H1 (cell line): ENCODE data around the gene AEBP1. TPM values are rescaled to one million over a fixed set of nuclear protein-coding genes. Genes with fewer than 3 reads are reported as not detected.

Experiments
- CTCF ChIA-PET: fragments of 300-600 bp; sonication (Branson Sonifier 250); formaldehyde crosslinking; loops from one replicate; lab custom pipeline; 2021; ENCODE audit not compliant: partially characterized antibody; lab: Charles Lee
- POLR2A ChIA-PET: fragments of 300-600 bp; sonication (Branson Sonifier 250); formaldehyde crosslinking; loops from one replicate; lab custom pipeline; 2021; ENCODE audit warnings: inconsistent platforms; ENCODE audit not compliant: partially characterized antibody; lab: Charles Lee
- DNase-seq, 2 experiments: peaks; one replicate each; pipeline versions ENCODE4 v3.0.0 to v3.0.0-alpha.2; 2010 to 2022; ENCODE audit warnings: low spot score in 2 of 2, low read depth in 1 of 2, mixed read lengths in 1 of 2
- FAIRE-seq: peaks from 2 replicates; lab custom pipeline; 2011; peaks lifted over from hg19 to GRCh38; lab: Jason Lieb, UNC
- H2AFZ ChIP-seq: 2 replicates; pipeline ENCODE4 v1.8.1; 2012; ENCODE audit warnings: low read length, inconsistent platforms
- H2AK5ac ChIP-seq: 2 replicates; pipeline ENCODE4 v1.6.1; 2013; ENCODE audit warnings: low read depth, low read length
- H2BK120ac ChIP-seq: replicated peaks from 2 replicates; pipeline ENCODE3; 2013; ENCODE audit warnings: low read depth, low read length, inconsistent platforms
- H2BK12ac ChIP-seq: 2 replicates; pipeline ENCODE4 v1.6.1; 2013; ENCODE audit warnings: low read depth, low read length
- H2BK15ac ChIP-seq: 2 replicates; pipeline ENCODE4 v1.6.1; 2013; ENCODE audit warnings: low read length
- H2BK20ac ChIP-seq: 2 replicates; pipeline ENCODE4 v1.6.1; 2013; ENCODE audit warnings: low read length
- H2BK5ac ChIP-seq: 2 replicates; pipeline ENCODE4 v1.6.1; 2013; ENCODE audit warnings: low read depth, low read length
- H3K14ac ChIP-seq: 2 replicates; pipeline ENCODE4 v1.6.1; 2013; ENCODE audit warnings: inconsistent platforms; ENCODE audit not compliant: insufficient read length
- H3K18ac ChIP-seq: 2 replicates; pipeline ENCODE4 v1.6.1; 2013; ENCODE audit warnings: low read length; ENCODE audit errors: extremely low read depth
- H3K23ac ChIP-seq: 2 replicates; pipeline ENCODE4 v1.6.1; 2013; ENCODE audit warnings: inconsistent platforms; ENCODE audit not compliant: insufficient read length
- H3K23me2 ChIP-seq: 2 replicates; pipeline ENCODE4 v1.6.1; 2013; ENCODE audit warnings: low read depth, low read length
- H3K27ac ChIP-seq: 2 replicates; pipeline ENCODE4 v1.6.1; 2011; ENCODE audit warnings: low read depth, low read length, inconsistent platforms
- H3K27me3 ChIP-seq, 4 experiments: replicated peaks in 1 of 4; 1 replicate in 1 of 4; 2 replicates in 3 of 4; pipeline versions ENCODE4 v1.6.1 to v1.8.1; 2011 to 2013; ENCODE audit warnings: low read length in 3 of 4, mild to moderate bottlenecking in 3 of 4, inconsistent platforms in 2 of 4, mixed read lengths in 2 of 4, moderate library complexity in 1 of 4; ENCODE audit not compliant: control insufficient read depth in 3 of 4, insufficient read depth in 3 of 4; ENCODE audit errors: extremely low read depth in 1 of 4
- H3K36me3 ChIP-seq, 4 experiments: 2 replicates each; pipeline versions ENCODE4 v1.6.1 to v1.8.1; 2011 to 2013; ENCODE audit warnings: mild to moderate bottlenecking in 4 of 4, low read length in 3 of 4, moderate library complexity in 2 of 4, control low read depth in 1 of 4, inconsistent platforms in 1 of 4; ENCODE audit not compliant: insufficient read depth in 4 of 4, control insufficient read depth in 2 of 4
- H3K4ac ChIP-seq: replicated peaks from 2 replicates; pipeline ENCODE3; 2013; ENCODE audit warnings: low read length, low read depth, mixed read lengths, inconsistent platforms; ENCODE audit not compliant: insufficient read length
- H3K4me1 ChIP-seq, 4 experiments: replicated peaks in 1 of 4; 1 replicate in 1 of 4; 2 replicates in 3 of 4; pipeline versions ENCODE4 v1.6.1 to v1.8.1; 2011 to 2013; ENCODE audit warnings: low read length in 3 of 4, inconsistent platforms in 2 of 4, mixed read lengths in 1 of 4; ENCODE audit not compliant: insufficient read depth in 4 of 4, control insufficient read depth in 3 of 4
- H3K4me2 ChIP-seq, 2 experiments: 2 replicates each; pipeline versions ENCODE4 v1.6.1 to v1.8.1; 2011 to 2013; ENCODE audit warnings: low read depth in 2 of 2, low read length in 2 of 2, control low read depth in 1 of 2, inconsistent platforms in 1 of 2, mild to moderate bottlenecking in 1 of 2; ENCODE audit not compliant: insufficient read depth in 1 of 2
- H3K4me3 ChIP-seq, 4 experiments: fragments of 200-600, 300-600 bp in 1 of 4; sonication (generic), shearing (Covaris generic), sonication (Bioruptor Twin) in 1 of 4; 2 replicates each; pipeline versions ENCODE4 v1.5.1 to v1.8.1; 2011 to 2016; ENCODE audit warnings: low read length in 4 of 4, low read depth in 3 of 4, control low read depth in 2 of 4, inconsistent platforms in 2 of 4, mild to moderate bottlenecking in 2 of 4, mixed read lengths in 1 of 4, moderate library complexity in 1 of 4; ENCODE audit not compliant: insufficient read depth in 2 of 4; ENCODE audit errors: extremely low read depth in 1 of 4
- H3K56ac ChIP-seq: replicated peaks from 2 replicates; pipeline ENCODE3; 2013; ENCODE audit warnings: low read depth, mild to moderate bottlenecking, mixed read lengths, low read length, inconsistent platforms; ENCODE audit not compliant: insufficient read length
- H3K79me1 ChIP-seq: 2 replicates; pipeline ENCODE4 v1.6.1; 2013; ENCODE audit warnings: low read depth, low read length, control low read depth
- H3K79me2 ChIP-seq, 2 experiments: 2 replicates each; pipeline versions ENCODE4 v1.6.1 to v1.8.1; 2012 to 2013; ENCODE audit warnings: low read length in 2 of 2, mild to moderate bottlenecking in 2 of 2, inconsistent platforms in 1 of 2; ENCODE audit not compliant: insufficient read depth in 2 of 2, control insufficient read depth in 1 of 2
- H3K9ac ChIP-seq, 4 experiments: replicated peaks in 1 of 4; 1 replicate in 1 of 4; 2 replicates in 3 of 4; pipeline versions ENCODE4 v1.6.1 to v1.8.1; 2011 to 2013; ENCODE audit warnings: low read depth in 3 of 4, low read length in 3 of 4, control low read depth in 2 of 4, mild to moderate bottlenecking in 2 of 4, moderate library complexity in 2 of 4, inconsistent platforms in 1 of 4; ENCODE audit errors: extremely low read depth in 1 of 4
- H3K9me3 ChIP-seq, 2 experiments: 2 replicates each; pipeline versions ENCODE4 v1.6.1 to v1.8.1; 2012 to 2013; ENCODE audit warnings: mild to moderate bottlenecking in 2 of 2, moderate library complexity in 2 of 2, control low read depth in 1 of 2, inconsistent platforms in 1 of 2, low read depth in 1 of 2, low read length in 1 of 2, mixed read lengths in 1 of 2; ENCODE audit not compliant: insufficient read depth in 2 of 2
- H4K20me1 ChIP-seq, 2 experiments: replicated peaks in 1 of 2; 2 replicates each; pipeline versions ENCODE3 to v1.8.1; 2011 to 2013; ENCODE audit warnings: inconsistent platforms in 2 of 2, low read length in 2 of 2, mild to moderate bottlenecking in 1 of 2; ENCODE audit not compliant: insufficient read depth in 2 of 2, control insufficient read depth in 1 of 2
- H4K5ac ChIP-seq: 2 replicates; pipeline ENCODE4 v1.6.1; 2013; ENCODE audit warnings: low read length, low read depth, mixed read lengths, inconsistent platforms; ENCODE audit not compliant: insufficient read length
- H4K8ac ChIP-seq: 2 replicates; pipeline ENCODE4 v1.8.0; 2013; ENCODE audit warnings: mild to moderate bottlenecking, moderate library complexity, low read length, inconsistent platforms; ENCODE audit not compliant: insufficient read depth; ENCODE audit errors: extremely low read depth
- H4K91ac ChIP-seq: replicated peaks from 2 replicates; pipeline ENCODE3; 2013; ENCODE audit warnings: low read length, mixed read lengths, inconsistent platforms; ENCODE audit not compliant: insufficient read length
- BACH1 ChIP-seq: IDR thresholded peaks from 2 replicates; pipeline ENCODE4 v1.6.1; 2012; ENCODE audit warnings: low read length, improper control_type of control experiment
- CEBPB ChIP-seq: IDR thresholded peaks from 2 replicates; pipeline ENCODE4 v1.6.1; 2012; ENCODE audit warnings: low read depth, low read length
- E2F6 ChIP-seq: IDR thresholded peaks from 2 replicates; pipeline ENCODE4 v1.6.1; 2012; ENCODE audit warnings: inconsistent platforms
- FOSL1 ChIP-seq: IDR thresholded peaks from 2 replicates; pipeline ENCODE4 v1.6.1; 2011; ENCODE audit warnings: mild to moderate bottlenecking, low read depth, low read length, moderate library complexity; ENCODE audit not compliant: insufficient read depth
- HDAC2 ChIP-seq, 2 experiments: fragments of 300-600 bp in 1 of 2; sonication (generic) in 1 of 2; IDR thresholded peaks; 2 replicates each; pipeline ENCODE4 v1.6.1; 2011 to 2012; ENCODE audit warnings: low read depth in 2 of 2, low read length in 2 of 2, mild to moderate bottlenecking in 2 of 2, moderate library complexity in 2 of 2, borderline replicate concordance in 1 of 2, inconsistent platforms in 1 of 2
- NRF1 ChIP-seq: IDR thresholded peaks from 2 replicates; pipeline ENCODE4 v1.6.1; 2011; ENCODE audit warnings: mild to moderate bottlenecking, low read depth, low read length, improper control_type of control experiment
- POLR2A ChIP-seq, 2 experiments: IDR thresholded peaks; 1 replicate in 1 of 2; 2 replicates in 1 of 2; pipeline ENCODE4 v1.6.1; 2011; ENCODE audit warnings: low read depth in 2 of 2, low read length in 2 of 2, mild to moderate bottlenecking in 2 of 2; ENCODE audit errors: control extremely low read depth in 1 of 2
- RBBP5 ChIP-seq: IDR thresholded peaks from 2 replicates; pipeline ENCODE4 v1.7.1; 2012; ENCODE audit warnings: low read depth, mild to moderate bottlenecking, inconsistent platforms, low read length, moderate library complexity, borderline replicate concordance
- SIRT6 ChIP-seq: IDR thresholded peaks from one replicate; pipeline ENCODE4 v1.7.1; 2012; ENCODE audit warnings: low read length, inconsistent platforms
- SIX5 ChIP-seq: IDR thresholded peaks from 2 replicates; pipeline ENCODE4 v1.6.1; 2011; ENCODE audit warnings: mild to moderate bottlenecking, low read depth, low read length
- SRF ChIP-seq: IDR thresholded peaks from 2 replicates; pipeline ENCODE4 v1.6.1; 2011; ENCODE audit warnings: mild to moderate bottlenecking, low read depth, low read length, moderate library complexity
- TAF1 ChIP-seq: IDR thresholded peaks from 2 replicates; pipeline ENCODE4 v1.6.1; 2011; ENCODE audit warnings: mild to moderate bottlenecking, low read depth, low read length
- ZNF274 ChIP-seq: IDR thresholded peaks from 2 replicates; pipeline ENCODE4 v1.7.0; 2012; ENCODE audit warnings: low read length, borderline replicate concordance; ENCODE audit errors: extremely low read depth
- WGBS, 2 experiments: shearing (Covaris generic) in 1 of 2; methylation state at CpG; one replicate each; pipeline versions ENCODE4 v1.1.6 to v1.1.7; 2013 to 2015; ENCODE audit warnings: low lambda C conversion rate in 2 of 2, mixed read lengths in 2 of 2, inconsistent platforms in 1 of 2, low coverage in 1 of 2, missing lambda C conversion rate in 1 of 2; ENCODE audit not compliant: insufficient replicate concordance in 2 of 2, insufficient coverage in 1 of 2, insufficient read length in 1 of 2; ENCODE audit errors: extremely low coverage in 1 of 2, missing lambda C conversion rate in 1 of 2; 5-methylcytosine and 5-hydroxymethylcytosine counted together
- polyA plus RNA-seq, 7 experiments: library from polyadenylated mRNA; depleted of rRNA in 3 of 7; stranded (reverse) in 5 of 7; unstranded in 2 of 7; fragments of >200 nt in 5 of 7; fragments of 200-250 nt in 2 of 7; gene quantifications; 1 replicate in 5 of 7; 2 replicates in 1 of 7; 4 replicates in 1 of 7; pipeline versions ENCODE4 v1.2.1 to v1.2.3, GENCODE V29; 2011 to 2013; ENCODE audit warnings: missing spikeins in 2 of 7, mixed read lengths in 2 of 7
- total RNA-seq: library from RNA; stranded (reverse); fragmentation: NEBNext Ultra II Directional; extraction: Animal tissue kit (Norgen Biotek cat#: 25700); gene quantifications from 2 replicates; pipeline ENCODE4 v1.2.1, GENCODE V29; 2021
- TF ChIP-seq, protein P1 (sequence below): IDR thresholded peaks from 2 replicates; pipeline ENCODE4 v1.6.1; 2011; ENCODE audit warnings: low read length, improper control_type of control experiment

AEBP1 gene
- total and polyA plus RNA-seq, 2 of the 8 experiments (the other 6 are each of a cell fraction or from before 2014, with no cell fraction given): 10.4 to 41.2 TPM

- Histone ChIP-seq H3K4ac (no peak overlapping the region), H2BK20ac (no peak overlapping the region), H2BK120ac (no peak overlapping the region), H3K4me1 (peaks cover 2 to 5% (median 4%) of the 10 kb centered on the region in 4 experiments; a peak in 5 of 7 replicates), H3K36me3 (no peaks in the 10 kb centered on the region), H3K27me3 (no peaks in the 10 kb centered on the region; a peak in 1 of 7 replicates), H2BK5ac (no peak overlapping the region), H3K23me2 (no peaks in the 10 kb centered on the region), H3K9me3 (no peaks in the 10 kb centered on the region), H4K8ac (no peak overlapping the region), H3K14ac (no peak overlapping the region), H4K20me1 (no peaks in the 10 kb centered on the region), H3K23ac (no peak overlapping the region), H3K79me1 (no peaks in the 10 kb centered on the region), H3K56ac (no peak overlapping the region), H2BK15ac (no peak overlapping the region), H2AFZ (no peak overlapping the region), H3K4me2 (no peak overlapping the region), H3K79me2 (no peaks in the 10 kb centered on the region), H4K91ac (no peak overlapping the region), H3K18ac (no peak overlapping the region), H2BK12ac (no peak overlapping the region), H3K27ac (no peak overlapping the region), H3K4me3 (no peak overlapping the region), H4K5ac (no peak overlapping the region), H2AK5ac (no peak overlapping the region), H3K9ac (no peak overlapping the region)
- WGBS, 2 experiments: 100% methylated on average over 2 of the region's 2 CpGs; no CpG with 5 or more reads in 1 of the 2 experiments
- DNase-seq (no peak), FAIRE-seq (no peak)
- POLR2A ChIA-PET: no interaction called here
- CTCF ChIA-PET: interaction anchor here (2.0 kb wide), 1 partner anchor 17 kb away, joined by 4 read pairs; no protein-coding TSS in a partner anchor
- TF ChIP-seq SIX5: no peak
- no peak for TF ChIP-seq TAF1
- no peak for TF ChIP-seq CEBPB
- TF ChIP-seq SIRT6: no peak
- no peak for TF ChIP-seq ZNF274
- no peak for TF ChIP-seq HDAC2 (IDR thresholded peaks at IDR 0.05; ENCODE audit: borderline replicate concordance in 1 of 2, low read depth in 2 of 2, low read length in 2 of 2)
- TF ChIP-seq E2F6: no peak
- TF ChIP-seq, protein P1, sequence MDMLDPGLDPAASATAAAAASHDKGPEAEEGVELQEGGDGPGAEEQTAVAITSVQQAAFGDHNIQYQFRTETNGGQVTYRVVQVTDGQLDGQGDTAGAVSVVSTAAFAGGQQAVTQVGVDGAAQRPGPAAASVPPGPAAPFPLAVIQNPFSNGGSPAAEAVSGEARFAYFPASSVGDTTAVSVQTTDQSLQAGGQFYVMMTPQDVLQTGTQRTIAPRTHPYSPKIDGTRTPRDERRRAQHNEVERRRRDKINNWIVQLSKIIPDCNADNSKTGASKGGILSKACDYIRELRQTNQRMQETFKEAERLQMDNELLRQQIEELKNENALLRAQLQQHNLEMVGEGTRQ: no peak
- TF ChIP-seq SRF: no peak
- TF ChIP-seq FOSL1: no peak
- TF ChIP-seq NRF1: no peak
- TF ChIP-seq BACH1: no peak
- no peak for TF ChIP-seq RBBP5
- no peak for TF ChIP-seq POLR2A (IDR thresholded peaks at IDR 0.05; ENCODE audit: control extremely low read depth in 1 of 2, low read depth in 2 of 2, low read length in 2 of 2)
Observed at GRCh38 chr7:44161371-44161770, 57.2 kb downstream of the AEBP1 start.
